HCT116 (cell line): ENCODE data around the gene DMKN.

ENCODE experiments used
- ATF3 ChIP-seq: IDR thresholded peaks from 2 replicates; pipeline ENCODE4 v1.6.1; 2012
- CTCF ChIP-seq, 3 experiments: fragments of 200-600 bp in 1 of 3; sonication (generic) in 1 of 3; IDR thresholded peaks in 2 of 3; conservative IDR thresholded peaks in 1 of 3; 2 replicates each; pipeline ENCODE4 v1.5.1; 2012 to 2017; ENCODE audit warnings: low read depth in 2 of 3, low read length in 2 of 3, antibody characterized with exemption in 1 of 3, borderline replicate concordance in 1 of 3, control low read depth in 1 of 3, mild to moderate bottlenecking in 1 of 3, mixed read lengths in 1 of 3, mixed run types in 1 of 3, moderate library complexity in 1 of 3; ENCODE audit not compliant: insufficient read depth in 1 of 3
- EZH2 ChIP-seq: fragments of 200-600 bp; sonication (generic); IDR thresholded peaks from 2 replicates; pipeline ENCODE4 v1.6.1; 2017; ENCODE audit warnings: antibody characterized with exemption, mixed run types
- JUND ChIP-seq: IDR thresholded peaks from 2 replicates; pipeline ENCODE4 v1.6.1; 2012
- MAX ChIP-seq: IDR thresholded peaks from 2 replicates; pipeline ENCODE4 v1.6.1; 2012
- POLR2A ChIP-seq: IDR thresholded peaks from 2 replicates; pipeline ENCODE4 v1.7.0; 2011; ENCODE audit warnings: borderline replicate concordance; ENCODE audit not compliant: insufficient read depth, insufficient read length; ENCODE audit errors: extremely low read depth
- POLR2AphosphoS5 ChIP-seq: IDR thresholded peaks from 2 replicates; pipeline ENCODE4 v1.6.1; 2011; ENCODE audit warnings: mild to moderate bottlenecking, low read depth, low read length, moderate library complexity
- RAD21 ChIP-seq: IDR thresholded peaks from 2 replicates; pipeline ENCODE4 v1.6.1; 2012; ENCODE audit warnings: low read depth, mild to moderate bottlenecking
- REST ChIP-seq: IDR thresholded peaks from 2 replicates; pipeline ENCODE4 v1.6.1; 2012; ENCODE audit warnings: low read depth
- SP1 ChIP-seq: IDR thresholded peaks from 2 replicates; pipeline ENCODE4 v1.6.1; 2012; ENCODE audit warnings: low read depth
- SRF ChIP-seq: IDR thresholded peaks from 2 replicates; pipeline ENCODE4 v1.6.1; 2012; ENCODE audit warnings: low read depth
- TCF7L2 ChIP-seq: IDR thresholded peaks from 2 replicates; pipeline ENCODE4 v1.7.0; 2011; ENCODE audit warnings: borderline replicate concordance, inconsistent platforms; ENCODE audit not compliant: insufficient read depth, insufficient read length; ENCODE audit errors: extremely low read depth

- TF ChIP-seq CTCF (IDR thresholded peaks at IDR 0.05 in 2 of 3, conservative IDR thresholded peaks at IDR 0.05 in 1 of 3; ENCODE audit: borderline replicate concordance in 1 of 3, insufficient read depth in 1 of 3, low read depth in 2 of 3, low read length in 2 of 3): no peak
- TF ChIP-seq SP1: no peak
- no peak for TF ChIP-seq POLR2A
- TF ChIP-seq EZH2: no peak
- no peak for TF ChIP-seq MAX
- no peak for TF ChIP-seq RAD21
- TF ChIP-seq REST: no peak
- no peak for TF ChIP-seq JUND
- no peak for TF ChIP-seq SRF
- no peak for TF ChIP-seq TCF7L2
- TF ChIP-seq ATF3: no peak
- no peak for TF ChIP-seq POLR2AphosphoS5
Measured at GRCh38 chr19:35498220-35498619, 15.2 kb downstream of the DMKN start.
